ENCODE data around the gene CNOT3. TPM values are rescaled to one million over a fixed set of nuclear protein-coding genes. Genes with fewer than 3 reads are reported as not detected.
"Not testable (repeated sequence)": the region's sequence is repeated elsewhere in the genome, so short reads cannot be mapped to it uniquely, and the experiment has no call there.

The CNOT3 gene
- polyA plus RNA-seq (2013, experiment 1 of 2), result 59.3 TPM
- polyA plus RNA-seq (2013, experiment 2 of 2), result 53.7 TPM

- Histone ChIP-seq H3K4me3 (ENCODE audit: extremely low read depth, insufficient read depth, low read length, poor library complexity, severe bottlenecking) (peak within 1 kb of the TSS; percentile 87), H3K4me1 (ENCODE audit: control insufficient read depth, insufficient read depth, low read length, poor library complexity, severe bottlenecking) (peaks cover 25% of the 10 kb centered on the region), H3K36me3 (ENCODE audit: control insufficient read depth, insufficient read depth, low read length) (peaks cover 39% of the 10 kb centered on the region), H3K9me3 (ENCODE audit: control insufficient read depth, low read length) (no peaks in the 10 kb centered on the region), H3K27ac (ENCODE audit: low read depth, low read length, severe bottlenecking) (peak within 1 kb of the TSS; percentile 96)
- WGBS, 2 experiments (ENCODE audit: insufficient coverage in 2 of 2), result 0% methylated on average over 41 to 66 of the region's 103 CpGs
Observed at GRCh38 chr19:54137699-54138488, at the start of gene CNOT3. CNOT3 (plus strand) TSS chr19:54137762; CDS start chr19:54142979, 5,217 bp downstream.

- H3K27ac ChIP-seq (ENCODE audit: low read depth, low read length, severe bottlenecking), result no peak overlapping the region
- 91 to 92% methylated on average over 17 of the region's 17 CpGs for WGBS, 2 experiments (ENCODE audit: insufficient coverage in 2 of 2)
- no peaks in the 10 kb centered on the region for H3K36me3 ChIP-seq (ENCODE audit: control insufficient read depth, insufficient read depth, low read length)
- H3K9me3 ChIP-seq (ENCODE audit: control insufficient read depth, low read length), result no peaks in the 10 kb centered on the region
- no peak overlapping the region for H3K4me3 ChIP-seq (ENCODE audit: extremely low read depth, insufficient read depth, low read length, poor library complexity, severe bottlenecking)
- peaks cover 4% of the 10 kb centered on the region for H3K4me1 ChIP-seq (ENCODE audit: control insufficient read depth, insufficient read depth, low read length, poor library complexity, severe bottlenecking)
Observed at GRCh38 chr19:54094426-54095000, 43.0 kb upstream of the CNOT3 start.

GRCh38 chr19:54095136-54095858, 42.3 kb upstream of the CNOT3 start:
- H3K4me3 ChIP-seq (ENCODE audit: extremely low read depth, insufficient read depth, low read length, poor library complexity, severe bottlenecking), result peak overlapping the region; percentile 30

GRCh38 chr19:54095859-54096616, 41.5 kb upstream of the CNOT3 start:
- peak overlapping the region; percentile 30 for H3K4me3 ChIP-seq (ENCODE audit: extremely low read depth, insufficient read depth, low read length, poor library complexity, severe bottlenecking)
- H3K9me3 ChIP-seq (ENCODE audit: control insufficient read depth, low read length); H3K36me3 ChIP-seq (ENCODE audit: control insufficient read depth, insufficient read depth, low read length); H3K4me1 ChIP-seq (ENCODE audit: control insufficient read depth, insufficient read depth, low read length, poor library complexity, severe bottlenecking); H3K27ac ChIP-seq (ENCODE audit: low read depth, low read length, severe bottlenecking): not testable (repeated sequence)
- WGBS, 2 experiments (ENCODE audit: insufficient coverage in 2 of 2), result 1 to 2% methylated on average over 41 to 45 of the region's 46 CpGs

More at GRCh38 chr19:54095136-54095858, 42.3 kb upstream of the CNOT3 start:
- Histone ChIP-seq H3K4me1 (ENCODE audit: control insufficient read depth, insufficient read depth, low read length, poor library complexity, severe bottlenecking) (peaks cover 4% of the 10 kb centered on the region), H3K27ac (ENCODE audit: low read depth, low read length, severe bottlenecking) (no peak overlapping the region), H3K9me3 (ENCODE audit: control insufficient read depth, low read length) (no peaks in the 10 kb centered on the region), H3K36me3 (ENCODE audit: control insufficient read depth, insufficient read depth, low read length) (no peaks in the 10 kb centered on the region)
- WGBS, 2 experiments (ENCODE audit: insufficient coverage in 2 of 2), result 78 to 85% methylated on average over 18 to 22 of the region's 22 CpGs

- WGBS, 2 experiments (ENCODE audit: insufficient coverage in 2 of 2), result 12 to 20% methylated on average over 14 of the region's 14 CpGs
- Histone ChIP-seq H3K9me3 (ENCODE audit: control insufficient read depth, low read length) (no peaks in the 10 kb centered on the region), H3K36me3 (ENCODE audit: control insufficient read depth, insufficient read depth, low read length) (no peaks in the 10 kb centered on the region), H3K4me1 (ENCODE audit: control insufficient read depth, insufficient read depth, low read length, poor library complexity, severe bottlenecking) (peaks cover 4% of the 10 kb centered on the region), H3K4me3 (ENCODE audit: extremely low read depth, insufficient read depth, low read length, poor library complexity, severe bottlenecking) (peak overlapping the region; percentile 30), H3K27ac (ENCODE audit: low read depth, low read length, severe bottlenecking) (no peak overlapping the region)
Observed at GRCh38 chr19:54096617-54097106, 40.9 kb upstream of the CNOT3 start.

DNA sequence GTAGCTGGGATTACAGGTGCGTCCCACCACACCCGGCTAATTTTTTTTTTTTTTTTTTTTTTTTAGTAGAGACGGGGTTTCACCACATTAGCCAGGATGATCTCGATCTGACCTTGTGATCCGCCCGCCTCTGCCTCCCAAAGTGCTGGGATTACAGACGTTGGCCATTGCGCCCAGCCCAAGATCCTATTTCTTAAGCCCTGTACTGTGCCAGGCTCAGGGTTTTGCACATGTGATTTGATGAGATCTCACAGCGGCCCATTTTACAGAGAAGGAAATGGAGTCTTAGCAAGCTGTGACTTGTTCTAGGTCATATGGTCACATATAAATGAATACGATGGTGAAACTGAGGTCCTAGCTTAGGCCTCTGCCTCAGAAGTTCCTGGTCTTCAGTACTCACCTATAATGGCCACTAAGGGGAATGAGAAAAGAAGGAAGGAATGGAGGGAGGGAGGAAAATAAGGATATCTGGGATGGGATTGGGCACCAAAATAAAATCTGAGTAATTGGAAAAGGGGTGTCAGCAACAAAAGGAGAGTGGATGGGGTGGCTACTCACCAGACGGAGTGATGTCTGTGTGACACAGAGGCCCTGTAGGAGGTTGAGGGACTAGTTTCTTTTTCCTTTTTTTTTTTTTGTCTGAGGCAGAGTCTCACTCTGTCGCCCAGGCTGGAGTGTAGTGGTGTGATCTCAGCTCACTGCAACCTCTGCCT, 38.2 kb upstream of the CNOT3 start:
- 87 to 91% methylated on average over 7 to 8 of the region's 12 CpGs for WGBS, 2 experiments (ENCODE audit: insufficient coverage in 2 of 2)
- Histone ChIP-seq H3K9me3 (ENCODE audit: control insufficient read depth, low read length) (no peaks in the 10 kb centered on the region), H3K27ac (ENCODE audit: low read depth, low read length, severe bottlenecking) (no peak overlapping the region)

DNA sequence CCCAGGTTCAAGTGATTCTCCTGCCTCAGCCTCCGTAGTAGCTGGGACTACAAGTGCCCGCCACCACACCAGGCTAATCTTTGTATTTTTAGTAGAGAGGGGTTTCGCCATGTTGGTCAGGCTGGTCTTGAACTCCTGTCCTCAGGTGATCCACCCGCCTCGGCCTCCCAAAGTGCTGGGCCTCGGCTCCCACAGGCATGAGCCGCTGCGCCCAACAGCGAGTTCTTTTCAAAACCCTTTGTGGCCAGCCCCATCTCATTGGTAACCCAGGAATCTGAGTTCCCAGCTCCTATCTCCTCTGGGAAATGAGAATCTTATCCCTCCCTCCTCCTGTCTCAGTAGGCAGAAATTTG, 37.7 kb upstream of the CNOT3 start:
- 82% methylated on average over 7 to 9 of the region's 9 CpGs for WGBS, 2 experiments (ENCODE audit: insufficient coverage in 2 of 2)
- H3K36me3 ChIP-seq (ENCODE audit: control insufficient read depth, insufficient read depth, low read length); H3K9me3 ChIP-seq (ENCODE audit: control insufficient read depth, low read length); H3K4me1 ChIP-seq (ENCODE audit: control insufficient read depth, insufficient read depth, low read length, poor library complexity, severe bottlenecking); H3K27ac ChIP-seq (ENCODE audit: low read depth, low read length, severe bottlenecking); H3K4me3 ChIP-seq (ENCODE audit: extremely low read depth, insufficient read depth, low read length, poor library complexity, severe bottlenecking): not testable (repeated sequence)

More for the DNA sequence above, 38.2 kb upstream of the CNOT3 start:
- no peaks in the 10 kb centered on the region for H3K36me3 ChIP-seq (ENCODE audit: control insufficient read depth, insufficient read depth, low read length)
- H3K4me3 ChIP-seq (ENCODE audit: extremely low read depth, insufficient read depth, low read length, poor library complexity, severe bottlenecking), result no peak overlapping the region
- H3K4me1 ChIP-seq (ENCODE audit: control insufficient read depth, insufficient read depth, low read length, poor library complexity, severe bottlenecking), result peaks cover 4% of the 10 kb centered on the region

- WGBS, 2 experiments (ENCODE audit: insufficient coverage in 2 of 2), result 81 to 92% methylated on average over 5 of the region's 5 CpGs
- peaks cover 2% of the 10 kb centered on the region for H3K36me3 ChIP-seq (ENCODE audit: control insufficient read depth, insufficient read depth, low read length)
- H3K4me1 ChIP-seq (ENCODE audit: control insufficient read depth, insufficient read depth, low read length, poor library complexity, severe bottlenecking), result peaks cover 4% of the 10 kb centered on the region
- H3K4me3 ChIP-seq (ENCODE audit: extremely low read depth, insufficient read depth, low read length, poor library complexity, severe bottlenecking), result no peak within 1 kb of the TSS
- H3K9me3 ChIP-seq (ENCODE audit: control insufficient read depth, low read length), result no peaks in the 10 kb centered on the region
- H3K27ac ChIP-seq (ENCODE audit: low read depth, low read length, severe bottlenecking), result no peak within 1 kb of the TSS
Observed at GRCh38 chr19:54100561-54100960, 37.0 kb upstream of the CNOT3 start, which contains the start of gene OSCAR. OSCAR (minus strand) TSS chr19:54100803; CDS start chr19:54100792, 11 bp downstream.

GRCh38 chr19:54102421-54103169, 35.0 kb upstream of the CNOT3 start, which contains the start of gene NDUFA3:
NDUFA3 (plus strand) TSS chr19:54102855; CDS start chr19:54102879, 24 bp downstream.
- peak within 1 kb of the TSS; percentile 93 for H3K4me3 ChIP-seq (ENCODE audit: extremely low read depth, insufficient read depth, low read length, poor library complexity, severe bottlenecking)
- 4 to 6% methylated on average over 36 to 52 of the region's 54 CpGs for WGBS, 2 experiments (ENCODE audit: insufficient coverage in 2 of 2)
- no peak within 1 kb of the TSS for H3K27ac ChIP-seq (ENCODE audit: low read depth, low read length, severe bottlenecking)

More at GRCh38 chr19:54102421-54103169, 35.0 kb upstream of the CNOT3 start, which contains the start of gene NDUFA3:
- no peaks in the 10 kb centered on the region for H3K4me1 ChIP-seq (ENCODE audit: control insufficient read depth, insufficient read depth, low read length, poor library complexity, severe bottlenecking)
- no peaks in the 10 kb centered on the region for H3K9me3 ChIP-seq (ENCODE audit: control insufficient read depth, low read length)
- peaks cover 21% of the 10 kb centered on the region for H3K36me3 ChIP-seq (ENCODE audit: control insufficient read depth, insufficient read depth, low read length)

Measured in mesodermal cell (in vitro differentiated cells).